SK-N-SH treated with all-trans-retinoic acid at 6 μM for 48 hours (cell line): ENCODE measurements around the gene NUP210.

ENCODE experiments used
- ARNTL ChIP-seq: fragments of 450-650 bp; formaldehyde crosslinking; IDR thresholded peaks from 2 replicates; pipeline ENCODE4 v1.5.0; 2020; ENCODE audit warnings: low read depth, mild to moderate bottlenecking, moderate library complexity, borderline replicate concordance
- CREB5 ChIP-seq: fragments of 250-450 bp; sonication (Bioruptor Pico); IDR thresholded peaks from 2 replicates; pipeline ENCODE4 v1.5.1; 2020; ENCODE audit warnings: low read depth, mild to moderate bottlenecking, moderate library complexity
- CSDC2 ChIP-seq: fragments of 250-450 bp; sonication (Bioruptor Pico); IDR thresholded peaks from 2 replicates; pipeline ENCODE4 v1.5.0; 2020; ENCODE audit warnings: mild to moderate bottlenecking, moderate library complexity
- CSRNP3 ChIP-seq: fragments of 250-450 bp; sonication (Bioruptor Pico); IDR thresholded peaks from 2 replicates; pipeline ENCODE4 v1.5.1; 2021; ENCODE audit warnings: mild to moderate bottlenecking, moderate library complexity
- PATZ1 ChIP-seq: fragments of 250-450 bp; sonication (Bioruptor Pico); IDR thresholded peaks from 2 replicates; pipeline ENCODE4 v1.8.0; 2020; ENCODE audit warnings: mild to moderate bottlenecking, moderate library complexity, borderline replicate concordance
- RARB ChIP-seq: fragments of 250-450 bp; sonication (Bioruptor Pico); IDR thresholded peaks from 2 replicates; pipeline ENCODE4 v1.8.0; 2021; ENCODE audit warnings: mild to moderate bottlenecking, moderate library complexity
- SNAI2 ChIP-seq: fragments of 250-450 bp; sonication (Bioruptor Pico); IDR thresholded peaks from 2 replicates; pipeline ENCODE4 v1.5.0; 2020; ENCODE audit warnings: mild to moderate bottlenecking, moderate library complexity
- TSHZ2 ChIP-seq: fragments of 250-450 bp; sonication (Bioruptor Pico); IDR thresholded peaks from 2 replicates; pipeline ENCODE4 v1.5.0; 2020; ENCODE audit warnings: mild to moderate bottlenecking, moderate library complexity
- ZNF565 ChIP-seq: fragments of 450-650 bp; formaldehyde crosslinking; conservative IDR thresholded peaks from 2 replicates; pipeline ENCODE4 v1.5.0; 2020; ENCODE audit warnings: low read depth, mild to moderate bottlenecking, moderate library complexity
- ZNF70 ChIP-seq: fragments of 450-650 bp; formaldehyde crosslinking; IDR thresholded peaks from 2 replicates; pipeline ENCODE4 v1.5.0; 2020; ENCODE audit warnings: mild to moderate bottlenecking, moderate library complexity

- TF ChIP-seq ZNF70 (no peak), TSHZ2 (CRISPR knock-in tag) (no peak), CSRNP3 (CRISPR knock-in tag) (no peak), CREB5 (CRISPR knock-in tag) (no peak), RARB (no peak), ZNF565 (CRISPR knock-in tag) (no peak), SNAI2 (no peak), CSDC2 (CRISPR knock-in tag) (no peak), ARNTL (CRISPR knock-in tag) (no peak), PATZ1 (CRISPR knock-in tag) (no peak)
These were observed 95.2 kb downstream of the NUP210 start for GRCh38 chr3:13324835-13325501.
